ENCODE measurements around the gene TK2.

TK2 gene

DNA sequence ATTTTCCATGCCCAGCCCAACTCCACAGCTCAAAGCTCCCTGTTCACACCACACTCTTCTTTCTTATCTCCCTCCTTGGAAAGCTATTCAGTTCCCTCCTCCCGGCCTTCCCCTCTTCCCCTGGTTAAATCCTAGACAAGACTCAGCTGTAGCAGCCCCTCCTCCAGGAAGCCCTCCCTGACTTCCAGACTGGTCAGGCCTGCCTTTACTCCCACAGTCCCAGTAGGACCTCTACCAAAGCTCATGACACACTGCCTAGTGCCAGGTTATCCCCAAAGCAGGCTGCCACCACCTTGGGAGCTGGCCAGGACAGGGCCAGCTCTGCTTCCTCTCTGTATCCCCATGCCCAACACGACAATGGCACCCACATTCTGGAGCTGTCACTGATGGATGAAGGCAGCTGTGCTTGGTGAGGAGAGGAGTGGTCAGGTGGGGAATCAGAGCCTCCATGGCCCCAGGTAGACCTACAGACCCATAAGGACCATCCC is 72.8 kb downstream of the TK2 start:
- no peak overlapping the region for H3K18ac ChIP-seq (ENCODE audit: low read length)
- H3K4me2 ChIP-seq (ENCODE audit: insufficient read depth, low read length, poor library complexity, severe bottlenecking): no peak overlapping the region
- H3K36me3 ChIP-seq (replicated peaks in 1 of 2; ENCODE audit: control insufficient read depth in 2 of 2, insufficient read depth in 2 of 2, low read length in 2 of 2): no peaks in the 10 kb centered on the region
- H2BK5ac ChIP-seq (ENCODE audit: low read length): no peak overlapping the region
- H2AFZ ChIP-seq (ENCODE audit: low read length): no peak overlapping the region
- no peak overlapping the region for H3K4ac ChIP-seq (ENCODE audit: low read length)
- H4K91ac ChIP-seq (ENCODE audit: low read depth, low read length, poor library complexity): no peak overlapping the region
- peaks cover 0 to 3% of the 10 kb centered on the region in 2 donors for H3K9me3 ChIP-seq (replicated peaks in 1 of 2; ENCODE audit: control insufficient read depth in 2 of 2, insufficient read depth in 1 of 2, low read depth in 1 of 2, low read length in 2 of 2)
- H3K14ac ChIP-seq (ENCODE audit: low read length): peak overlapping the region; percentile 41
- no peak overlapping the region for H3K4me3 ChIP-seq (ENCODE audit: low read length in 2 of 2)
- WGBS, 2 donors (ENCODE audit: extremely low coverage in 2 of 2, insufficient read length in 2 of 2, insufficient replicate concordance in 1 of 2): no CpG with 5 or more reads among the region's 2 CpGs
- H3K23ac ChIP-seq (ENCODE audit: low read depth, low read length, poor library complexity): peak overlapping the region; percentile 44
- no peak for DNase-seq (ENCODE audit: low spot score)
- no peaks in the 10 kb centered on the region for H3K27me3 ChIP-seq (ENCODE audit: control insufficient read depth in 3 of 3, insufficient read depth in 3 of 3, low read depth in 1 of 3, low read length in 3 of 3)
- H2BK12ac ChIP-seq (ENCODE audit: low read length): peak overlapping the region; percentile 95
- no peak overlapping the region for H3K27ac ChIP-seq (replicated peaks; ENCODE audit: low read length)
- H3K79me1 ChIP-seq (ENCODE audit: low read depth, low read length): peaks cover 2% of the 10 kb centered on the region
- H4K8ac ChIP-seq (ENCODE audit: low read depth, low read length): no peak overlapping the region
- no peak overlapping the region for H3K9ac ChIP-seq (ENCODE audit: low read depth, low read length, poor library complexity)
- H3K4me1 ChIP-seq (ENCODE audit: control insufficient read depth in 2 of 2, insufficient read depth in 1 of 2, low read depth in 1 of 2, low read length in 2 of 2): no peaks in the 10 kb centered on the region
- peak overlapping the region; percentile 67 for H2BK15ac ChIP-seq (ENCODE audit: low read length)
- no peak overlapping the region for H2BK120ac ChIP-seq (ENCODE audit: low read depth, low read length)
- H2AK5ac ChIP-seq (ENCODE audit: low read depth, low read length): peak overlapping the region; percentile 81

DNA sequence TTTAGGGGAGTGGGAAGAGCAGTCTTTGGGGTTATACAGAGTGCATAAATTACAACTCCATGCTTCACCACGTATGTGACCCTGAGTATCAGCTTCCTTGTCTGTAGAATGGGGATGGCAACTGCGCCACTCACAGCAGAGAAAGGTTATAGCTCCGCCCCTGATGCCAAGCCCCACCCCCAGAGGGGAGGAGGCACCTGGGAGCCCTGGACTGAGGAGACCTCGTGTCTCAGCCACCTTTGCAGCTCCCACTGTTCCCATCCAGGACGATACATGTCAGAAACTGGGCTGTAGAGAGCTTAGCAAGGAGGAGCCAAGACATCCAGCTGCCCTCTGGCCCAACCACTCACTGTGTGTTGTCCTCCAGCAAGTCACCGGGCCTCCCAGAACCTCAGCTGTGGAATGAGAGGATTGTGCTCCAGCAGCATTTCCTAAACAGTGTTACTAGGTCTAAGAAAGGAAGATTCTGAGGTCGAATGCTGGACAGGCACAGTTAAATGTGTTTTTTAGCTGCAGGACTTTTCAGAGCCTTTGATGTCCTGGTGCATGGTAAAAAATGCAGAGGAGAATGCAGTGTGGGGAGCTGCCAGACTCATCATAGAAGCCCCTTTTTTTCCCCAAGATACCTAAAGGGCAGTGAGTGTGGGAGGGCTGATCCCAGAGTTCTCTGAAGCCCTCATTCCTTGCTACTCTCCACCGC is 73.4 kb downstream of the TK2 start:
- no peak overlapping the region for H2BK120ac ChIP-seq (ENCODE audit: low read depth, low read length)
- no CpG with 5 or more reads among the region's 8 CpGs for WGBS, 2 donors (ENCODE audit: extremely low coverage in 2 of 2, insufficient read length in 2 of 2, insufficient replicate concordance in 1 of 2)
- DNase-seq (ENCODE audit: low spot score): no peak

DNA sequence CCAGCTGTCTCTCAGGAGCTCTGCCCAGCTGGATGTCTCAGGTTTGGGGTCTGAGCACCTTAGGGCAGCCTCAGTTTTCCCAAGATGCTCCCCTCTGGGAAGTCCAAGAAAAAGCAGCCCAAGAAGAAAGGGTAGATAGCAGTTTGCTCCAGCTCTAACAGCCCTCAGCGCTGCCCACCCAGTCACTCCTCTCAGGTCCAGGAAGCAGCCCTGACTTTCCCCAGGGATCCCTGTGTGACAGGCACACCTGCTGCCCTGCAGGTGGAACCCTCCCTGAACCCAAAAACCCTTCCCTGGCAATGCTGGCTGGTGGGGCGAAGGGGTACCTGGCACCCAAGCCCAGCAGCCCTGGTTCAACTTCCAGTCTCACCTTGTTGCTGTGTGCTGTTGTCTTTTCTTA is 74.7 kb downstream of the TK2 start:
- Histone ChIP-seq H3K27ac (replicated peaks; ENCODE audit: low read length) (no peak overlapping the region), H2BK15ac (ENCODE audit: low read length) (no peak overlapping the region), H3K9me3 (replicated peaks in 1 of 2; ENCODE audit: control insufficient read depth in 2 of 2, insufficient read depth in 1 of 2, low read depth in 1 of 2, low read length in 2 of 2) (peaks cover 0 to 3% of the 10 kb centered on the region in 2 donors), H3K18ac (ENCODE audit: low read length) (peak overlapping the region; percentile 77), H2BK12ac (ENCODE audit: low read length) (no peak overlapping the region), H3K4me2 (ENCODE audit: insufficient read depth, low read length, poor library complexity, severe bottlenecking) (no peak overlapping the region), H3K14ac (ENCODE audit: low read length) (no peak overlapping the region), H3K4me1 (ENCODE audit: control insufficient read depth in 2 of 2, insufficient read depth in 1 of 2, low read depth in 1 of 2, low read length in 2 of 2) (peaks cover 0 to 1% of the 10 kb centered on the region in 2 donors), H2BK5ac (ENCODE audit: low read length) (peak overlapping the region; percentile 3), H3K36me3 (replicated peaks in 1 of 2; ENCODE audit: control insufficient read depth in 2 of 2, insufficient read depth in 2 of 2, low read length in 2 of 2) (no peaks in the 10 kb centered on the region), H3K27me3 (ENCODE audit: control insufficient read depth in 3 of 3, insufficient read depth in 3 of 3, low read depth in 1 of 3, low read length in 3 of 3) (no peaks in the 10 kb centered on the region), H3K9ac (ENCODE audit: low read depth, low read length, poor library complexity) (no peak overlapping the region), H4K91ac (ENCODE audit: low read depth, low read length, poor library complexity) (no peak overlapping the region), H2AFZ (ENCODE audit: low read length) (no peak overlapping the region), H4K8ac (ENCODE audit: low read depth, low read length) (no peak overlapping the region), H3K4me3 (ENCODE audit: low read length in 2 of 2) (no peak overlapping the region), H3K4ac (ENCODE audit: low read length) (no peak overlapping the region), H2AK5ac (ENCODE audit: low read depth, low read length) (peak overlapping the region; percentile 38), H3K23ac (ENCODE audit: low read depth, low read length, poor library complexity) (peak overlapping the region; percentile 37), H2BK120ac (ENCODE audit: low read depth, low read length) (no peak overlapping the region), H3K79me1 (ENCODE audit: low read depth, low read length) (peaks cover 2% of the 10 kb centered on the region)
- DNase-seq (ENCODE audit: low spot score): no peak
- no CpG with 5 or more reads among the region's 2 CpGs for WGBS, 2 donors (ENCODE audit: extremely low coverage in 2 of 2, insufficient read length in 2 of 2, insufficient replicate concordance in 1 of 2)

More for the DNA sequence above, 73.4 kb downstream of the TK2 start:
- no peak overlapping the region for H3K9ac ChIP-seq (ENCODE audit: low read depth, low read length, poor library complexity)
- no peak overlapping the region for H3K4ac ChIP-seq (ENCODE audit: low read length)
- no peak overlapping the region for H3K23ac ChIP-seq (ENCODE audit: low read depth, low read length, poor library complexity)
- H3K18ac ChIP-seq (ENCODE audit: low read length): peak overlapping the region; percentile 77
- no peak overlapping the region for H3K4me3 ChIP-seq (ENCODE audit: low read length in 2 of 2)
- H3K4me1 ChIP-seq (ENCODE audit: control insufficient read depth in 2 of 2, insufficient read depth in 1 of 2, low read depth in 1 of 2, low read length in 2 of 2): no peaks in the 10 kb centered on the region
- H4K8ac ChIP-seq (ENCODE audit: low read depth, low read length): peak overlapping the region; percentile 65
- no peak overlapping the region for H3K14ac ChIP-seq (ENCODE audit: low read length)
- H2AK5ac ChIP-seq (ENCODE audit: low read depth, low read length): peak overlapping the region; percentile 98
- H3K36me3 ChIP-seq (replicated peaks in 1 of 2; ENCODE audit: control insufficient read depth in 2 of 2, insufficient read depth in 2 of 2, low read length in 2 of 2): no peaks in the 10 kb centered on the region
- no peak overlapping the region for H2AFZ ChIP-seq (ENCODE audit: low read length)
- no peak overlapping the region for H3K27ac ChIP-seq (replicated peaks; ENCODE audit: low read length)
- no peak overlapping the region for H2BK5ac ChIP-seq (ENCODE audit: low read length)
- peaks cover 2% of the 10 kb centered on the region for H3K79me1 ChIP-seq (ENCODE audit: low read depth, low read length)
- no peak overlapping the region for H3K4me2 ChIP-seq (ENCODE audit: insufficient read depth, low read length, poor library complexity, severe bottlenecking)
- no peak overlapping the region for H2BK15ac ChIP-seq (ENCODE audit: low read length)
- peaks cover 0 to 3% of the 10 kb centered on the region in 2 donors for H3K9me3 ChIP-seq (replicated peaks in 1 of 2; ENCODE audit: control insufficient read depth in 2 of 2, insufficient read depth in 1 of 2, low read depth in 1 of 2, low read length in 2 of 2)
- no peaks in the 10 kb centered on the region for H3K27me3 ChIP-seq (ENCODE audit: control insufficient read depth in 3 of 3, insufficient read depth in 3 of 3, low read depth in 1 of 3, low read length in 3 of 3)
- no peak overlapping the region for H4K91ac ChIP-seq (ENCODE audit: low read depth, low read length, poor library complexity)
- H2BK12ac ChIP-seq (ENCODE audit: low read length): no peak overlapping the region

DNA sequence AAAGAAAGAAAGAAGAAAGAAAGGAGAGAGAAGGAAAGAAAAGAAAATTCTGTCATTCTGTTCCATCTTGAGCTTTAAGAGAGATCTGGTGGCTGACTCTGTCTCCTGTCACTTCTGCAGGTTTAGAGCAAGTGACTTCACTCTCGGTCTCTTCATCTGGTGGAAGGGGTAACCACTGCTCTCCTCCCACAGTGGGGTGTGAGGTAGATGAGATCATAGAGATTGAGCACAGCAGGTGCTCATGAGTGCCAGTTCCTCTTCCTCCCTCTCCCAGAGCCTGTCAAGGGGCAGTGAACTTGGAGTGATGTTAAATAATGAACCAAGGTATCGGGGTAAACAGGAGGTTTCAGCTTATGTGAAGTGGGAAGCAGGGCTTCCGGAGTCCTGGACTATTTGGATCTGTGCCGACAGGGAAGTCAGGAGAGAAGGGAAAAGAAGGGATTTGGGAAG is 75.1 kb downstream of the TK2 start:
- Histone ChIP-seq H3K4ac (ENCODE audit: low read length) (no peak overlapping the region), H3K4me1 (ENCODE audit: control insufficient read depth in 2 of 2, insufficient read depth in 1 of 2, low read depth in 1 of 2, low read length in 2 of 2) (peaks cover 0 to 1% of the 10 kb centered on the region in 2 donors), H3K4me2 (ENCODE audit: insufficient read depth, low read length, poor library complexity, severe bottlenecking) (no peak overlapping the region), H2BK5ac (ENCODE audit: low read length) (peak overlapping the region; percentile 3), H2BK120ac (ENCODE audit: low read depth, low read length) (no peak overlapping the region), H3K4me3 (ENCODE audit: low read length in 2 of 2) (no peak overlapping the region), H3K9me3 (replicated peaks in 1 of 2; ENCODE audit: control insufficient read depth in 2 of 2, insufficient read depth in 1 of 2, low read depth in 1 of 2, low read length in 2 of 2) (peaks cover 0 to 3% of the 10 kb centered on the region in 2 donors), H2AK5ac (ENCODE audit: low read depth, low read length) (no peak overlapping the region), H4K91ac (ENCODE audit: low read depth, low read length, poor library complexity) (no peak overlapping the region), H2AFZ (ENCODE audit: low read length) (no peak overlapping the region), H3K9ac (ENCODE audit: low read depth, low read length, poor library complexity) (no peak overlapping the region), H3K18ac (ENCODE audit: low read length) (no peak overlapping the region), H3K27ac (replicated peaks; ENCODE audit: low read length) (no peak overlapping the region), H3K14ac (ENCODE audit: low read length) (no peak overlapping the region), H2BK15ac (ENCODE audit: low read length) (no peak overlapping the region), H3K23ac (ENCODE audit: low read depth, low read length, poor library complexity) (no peak overlapping the region), H3K36me3 (replicated peaks in 1 of 2; ENCODE audit: control insufficient read depth in 2 of 2, insufficient read depth in 2 of 2, low read length in 2 of 2) (no peaks in the 10 kb centered on the region), H3K27me3 (ENCODE audit: control insufficient read depth in 3 of 3, insufficient read depth in 3 of 3, low read depth in 1 of 3, low read length in 3 of 3) (no peaks in the 10 kb centered on the region), H2BK12ac (ENCODE audit: low read length) (no peak overlapping the region), H4K8ac (ENCODE audit: low read depth, low read length) (no peak overlapping the region), H3K79me1 (ENCODE audit: low read depth, low read length) (peaks cover 2% of the 10 kb centered on the region)
- no CpG with 5 or more reads among the region's 4 CpGs for WGBS, 2 donors (ENCODE audit: extremely low coverage in 2 of 2, insufficient read length in 2 of 2, insufficient replicate concordance in 1 of 2)
- DNase-seq (ENCODE audit: low spot score): no peak
